GM21723 (cell line): ENCODE measurements around the gene BPGM.
A peak's percentile ranks its signal among the peaks of the same experiment; 100 is the strongest.

Experiments
- ATAC-seq: cut with Tn5 transposase; IDR thresholded peaks from one replicate; pipeline ENCODE4 v1.9.1; 2021; ENCODE audit warnings: mild to moderate bottlenecking, moderate library complexity; ENCODE audit not compliant: unreplicated experiment

Gene BPGM

DNA sequence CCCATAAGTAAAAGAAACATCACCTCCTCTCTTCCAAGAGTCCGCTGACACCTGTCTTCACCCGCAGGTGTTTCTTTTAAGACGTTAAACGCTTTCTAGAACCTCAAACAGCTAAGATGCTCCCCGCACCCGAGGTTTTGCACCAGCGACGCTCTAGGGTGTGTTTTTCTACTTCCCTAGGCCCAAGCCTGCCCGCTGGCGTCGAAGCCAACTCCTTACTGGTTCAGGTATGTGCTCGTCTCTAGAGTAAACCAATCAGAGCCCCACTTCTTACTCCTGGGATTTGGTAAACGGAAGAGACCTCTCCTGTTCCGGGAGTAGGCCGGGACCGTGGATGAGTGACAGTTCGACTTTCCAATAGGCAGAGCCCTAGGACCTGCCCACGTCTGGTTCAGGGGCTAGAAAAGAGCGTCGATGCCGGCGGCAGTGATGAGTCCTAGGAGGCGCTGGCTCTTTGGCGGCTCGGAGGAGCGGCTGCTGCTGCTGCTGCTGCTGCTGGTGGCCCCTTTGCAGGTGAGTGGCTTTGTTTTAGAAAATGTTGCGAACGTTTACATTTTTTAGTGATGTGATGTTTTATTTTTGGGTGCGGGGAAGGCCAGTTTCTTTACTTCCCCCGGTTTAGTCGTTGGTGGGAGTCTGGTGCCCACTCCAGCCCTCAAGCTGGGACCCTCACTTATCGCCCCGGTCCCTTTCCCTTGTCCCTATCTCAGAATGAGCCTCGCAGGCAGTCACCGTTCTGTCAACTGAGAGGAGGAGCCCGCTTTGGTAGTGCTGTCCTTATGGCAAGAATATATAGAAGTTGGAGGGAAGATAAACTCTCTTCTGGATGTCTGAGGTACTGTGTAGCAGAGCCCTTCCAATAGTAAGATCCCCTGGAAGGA is at the start of gene BPGM:
Gene BPGM, plus strand, starts transcription at position 429 of the 881 bp plus-strand sequence. CDS start 14,655 bp downstream, outside the sequence.
- ATAC-seq: peak; percentile 99

GRCh38 chr7:134599371-134599770 is 47.3 kb upstream of the BPGM start:
- ATAC-seq: no peak

- no peak for ATAC-seq
Observed at GRCh38 chr7:134601459-134601858, 45.2 kb upstream of the BPGM start.

- ATAC-seq: no peak
Observed at GRCh38 chr7:134602881-134603451, 43.7 kb upstream of the BPGM start.

DNA sequence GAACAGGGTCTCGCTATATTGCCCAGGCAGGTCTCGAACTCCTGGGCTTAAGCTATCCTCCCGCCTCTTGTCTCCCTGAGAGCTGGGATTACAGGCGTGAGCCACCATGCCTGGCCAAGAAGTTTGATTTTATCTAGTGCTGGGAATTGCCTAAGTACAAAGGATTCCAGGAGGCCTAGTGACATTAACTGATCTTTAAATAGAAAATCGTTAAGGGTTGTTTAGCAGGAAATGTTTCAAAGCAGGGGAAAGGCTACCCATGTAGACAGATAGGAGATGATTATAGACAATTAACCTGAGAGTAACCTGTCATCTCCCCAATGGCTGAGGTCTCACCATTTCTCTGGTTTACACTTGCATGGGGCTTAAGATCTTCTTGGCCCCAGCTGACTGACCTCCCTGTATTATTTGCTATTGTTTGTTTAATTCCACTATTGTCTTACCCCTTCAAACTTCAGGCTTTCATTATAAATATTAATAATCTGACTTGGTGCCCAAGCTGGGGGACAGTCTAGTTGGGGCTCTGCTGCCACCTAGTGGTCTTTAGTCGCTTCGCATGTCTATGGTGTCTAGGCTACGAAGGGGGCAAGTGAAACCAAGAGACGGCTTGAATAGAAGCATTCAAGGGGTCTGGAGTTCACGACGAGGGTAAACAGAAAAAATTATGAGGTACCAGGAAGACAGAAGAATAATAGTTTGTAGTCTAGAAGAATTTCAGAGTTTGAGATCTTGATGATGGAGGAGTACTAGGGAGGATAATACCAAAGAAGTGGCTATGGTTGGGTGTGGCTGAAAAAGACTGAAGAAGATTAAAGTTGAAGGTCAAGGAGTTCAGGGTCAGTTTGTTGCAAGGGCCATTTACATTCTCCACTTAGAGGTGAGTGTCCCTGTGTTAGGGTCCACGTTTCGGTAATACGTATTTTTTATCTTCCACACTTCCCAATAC is 40.4 kb upstream of the BPGM start:
- ATAC-seq: peak; percentile 86

DNA sequence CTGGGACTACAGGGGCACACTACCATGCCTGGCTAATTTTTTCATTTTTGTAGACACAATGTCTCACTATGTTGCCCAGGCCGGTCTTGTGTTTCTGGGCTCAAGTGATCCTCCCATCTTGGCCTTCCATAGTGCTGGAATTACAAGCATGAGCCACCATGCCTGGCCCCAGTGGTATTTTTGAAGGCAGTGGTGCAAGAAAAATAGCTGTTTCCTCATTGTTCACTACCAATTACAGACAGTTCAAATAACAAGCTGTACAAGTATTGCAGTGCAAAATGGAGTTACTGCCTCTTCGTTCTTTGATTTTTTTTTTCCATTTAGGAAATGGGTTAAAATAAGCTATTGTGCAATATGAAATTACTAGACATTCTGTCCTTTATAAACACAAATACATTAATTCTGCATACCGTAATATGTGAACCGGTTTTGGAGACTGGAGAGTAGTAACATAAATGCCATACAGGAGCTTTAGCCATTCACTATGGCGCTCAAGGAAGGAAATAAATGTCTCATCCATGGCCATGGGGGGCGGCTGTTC is 35.0 kb upstream of the BPGM start:
- ATAC-seq: no peak

GRCh38 chr7:134612197-134612596 is 34.5 kb upstream of the BPGM start:
- ATAC-seq: no peak

- no peak for ATAC-seq
Observed at GRCh38 chr7:134613623-134614347, 32.9 kb upstream of the BPGM start.

DNA sequence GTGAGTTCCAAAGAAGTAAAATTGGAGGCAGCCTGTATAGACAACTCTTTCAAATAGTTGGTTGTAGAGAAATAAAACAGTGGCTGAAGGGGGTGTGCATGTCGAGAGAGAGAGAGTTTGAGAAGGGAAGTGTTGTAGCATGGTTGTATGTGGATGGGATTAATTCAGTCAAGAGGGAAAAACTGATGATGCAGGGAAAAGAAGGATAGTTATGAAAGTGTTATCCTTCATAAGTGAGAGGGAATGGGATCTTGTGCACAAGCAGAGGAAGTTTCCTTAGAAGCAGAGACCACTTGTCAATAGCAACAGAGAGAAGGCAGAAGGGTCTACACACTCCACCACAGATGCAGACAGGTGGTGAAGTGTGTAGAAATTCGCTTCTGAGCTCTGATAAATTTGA is 30.0 kb upstream of the BPGM start:
- ATAC-seq: no peak

DNA sequence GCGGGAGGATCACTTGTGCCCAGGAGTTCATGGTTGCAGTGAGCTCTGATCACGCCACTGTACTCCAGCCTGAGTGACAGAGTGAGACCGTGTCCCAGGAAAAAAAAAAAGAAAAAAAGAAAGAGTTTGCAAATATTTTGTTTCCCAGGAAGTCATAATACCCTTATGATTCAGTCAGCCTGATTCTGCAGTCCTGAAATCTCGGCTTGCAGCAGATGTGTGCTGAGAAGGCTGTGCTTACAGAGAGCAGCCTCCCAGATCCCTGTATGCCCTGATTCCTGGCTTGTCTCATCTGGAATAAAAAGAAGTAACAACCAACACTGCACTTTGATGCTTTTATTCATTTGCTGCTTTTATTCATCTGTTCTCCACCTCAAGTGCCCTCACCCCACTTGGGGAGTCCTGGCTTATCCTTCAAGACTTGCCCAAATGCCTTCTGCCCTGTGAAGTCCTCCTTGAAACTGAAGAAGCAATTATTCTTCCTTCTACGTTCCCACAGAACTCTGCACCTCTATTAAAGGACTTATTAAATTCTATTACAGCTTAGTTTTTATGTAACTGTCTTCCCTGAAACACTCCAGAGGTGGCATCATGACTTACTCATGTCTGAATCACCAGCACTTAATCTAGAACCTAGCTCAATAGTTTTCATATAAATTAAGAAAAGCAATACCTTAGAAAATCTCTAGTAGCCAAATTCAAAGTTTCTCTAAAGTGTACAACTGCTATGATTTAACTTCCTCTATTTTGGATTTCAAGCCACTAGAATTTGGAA is 27.7 kb upstream of the BPGM start:
- no peak for ATAC-seq

- ATAC-seq: no peak
Observed at GRCh38 chr7:134619627-134620331, 26.9 kb upstream of the BPGM start.

DNA sequence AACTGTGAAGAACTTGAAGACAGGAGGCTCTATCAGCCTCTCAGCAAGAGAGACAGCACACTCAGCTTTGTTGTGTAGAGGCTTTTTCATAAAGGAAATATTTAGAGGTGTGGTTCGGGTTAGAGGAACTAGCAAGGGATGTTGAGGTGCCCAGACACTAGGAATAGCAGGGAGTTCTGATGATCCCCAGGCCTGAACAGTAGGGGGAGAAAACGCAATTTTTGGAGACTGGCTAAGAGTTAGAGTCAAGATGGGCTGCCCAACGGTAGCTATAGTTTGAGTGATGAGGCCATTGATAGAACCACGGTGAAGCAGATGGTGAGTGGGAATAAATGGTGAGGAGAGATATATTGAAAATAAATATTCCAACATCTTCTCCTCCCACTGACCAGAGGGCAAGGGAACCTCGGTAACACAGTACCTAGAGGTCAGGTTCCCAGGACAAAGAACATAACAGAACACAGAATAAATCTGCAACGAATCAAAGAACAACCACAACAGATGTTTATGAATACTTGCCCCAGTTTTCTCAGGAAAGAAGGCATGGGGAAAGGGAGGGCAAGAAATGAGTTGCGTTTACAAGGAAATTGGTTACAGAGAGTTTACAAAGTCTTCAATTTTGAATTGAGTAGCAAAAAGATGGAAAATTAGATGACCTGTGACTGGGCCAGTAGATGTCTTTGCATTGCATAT is 24.2 kb upstream of the BPGM start:
- no peak for ATAC-seq

GRCh38 chr7:134623193-134623592 is 23.5 kb upstream of the BPGM start:
- ATAC-seq: no peak

- ATAC-seq: no peak
Observed at GRCh38 chr7:134625550-134625949, 21.1 kb upstream of the BPGM start.

DNA sequence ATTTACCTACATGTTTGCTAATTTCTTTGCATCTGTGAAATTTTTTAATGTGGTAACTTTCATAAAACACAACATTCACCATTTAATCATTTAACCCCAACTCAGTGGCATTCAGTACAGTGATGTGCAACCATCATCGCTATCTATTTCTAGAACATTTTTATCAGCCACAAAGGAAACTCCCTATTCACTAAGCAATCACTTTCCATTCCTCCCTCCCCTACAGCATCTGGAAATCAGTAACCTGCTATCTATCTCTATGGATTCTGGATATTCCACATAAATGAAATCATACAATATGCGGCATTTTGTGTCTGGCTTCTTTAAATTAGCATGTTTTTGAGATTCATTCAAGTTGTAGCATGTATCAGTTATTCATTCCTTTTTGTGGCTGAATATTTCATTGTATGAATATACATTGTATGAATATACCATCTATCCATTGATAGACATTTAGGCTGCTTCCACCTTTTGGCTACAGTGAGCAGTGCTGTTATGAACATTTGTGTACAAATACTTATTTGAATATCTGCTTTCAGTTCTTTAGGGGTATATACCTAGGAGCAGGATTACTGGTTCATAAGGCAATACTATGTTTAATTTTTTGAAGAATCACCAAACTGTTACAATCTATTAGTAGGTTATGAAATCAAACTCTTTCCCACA is 19.4 kb upstream of the BPGM start:
- no peak for ATAC-seq

DNA sequence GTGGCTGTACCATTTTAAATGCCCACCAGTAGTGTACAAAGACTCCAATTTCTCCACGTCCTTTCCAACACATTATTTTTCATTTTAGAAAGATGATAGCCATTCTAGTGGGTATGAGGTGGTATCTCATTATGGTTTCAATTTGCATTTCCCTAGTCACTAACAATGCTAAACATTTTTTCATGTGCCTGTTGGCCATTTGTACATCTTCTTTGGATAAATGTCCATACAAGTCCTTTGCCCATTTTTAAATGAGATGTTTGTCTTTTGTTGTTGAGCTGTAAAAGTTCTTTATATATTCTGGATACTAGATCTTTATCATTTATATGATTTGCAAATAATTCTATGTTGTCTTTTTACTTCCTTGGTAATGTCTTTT is 18.9 kb upstream of the BPGM start:
- no peak for ATAC-seq

- ATAC-seq: no peak
Observed at GRCh38 chr7:134629445-134629844, 17.2 kb upstream of the BPGM start.

DNA sequence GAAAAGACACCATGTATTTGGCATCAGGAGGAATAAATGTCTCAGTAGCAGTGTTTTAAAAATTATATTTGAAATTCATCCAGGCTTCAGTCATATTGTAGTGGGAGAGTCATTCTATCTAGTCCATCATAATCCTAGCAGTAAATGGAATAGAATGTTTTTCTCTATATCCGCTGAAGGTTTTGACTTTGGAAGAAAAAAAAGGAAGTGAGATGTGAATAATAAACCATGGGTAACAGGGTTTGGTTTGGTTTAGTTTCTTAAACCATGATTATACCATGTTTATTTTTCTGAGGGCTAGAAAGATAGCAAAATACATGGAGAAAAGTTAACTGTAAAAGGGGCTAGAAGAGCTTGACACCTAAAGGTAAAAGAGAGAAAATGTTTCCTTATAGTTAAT is 16.4 kb upstream of the BPGM start:
- ATAC-seq: no peak
